HCT116 (cell line): ENCODE measurements around the gene NUP153.
"Not testable (repeated sequence)": the region's sequence is repeated elsewhere in the genome, so short reads cannot be mapped to it uniquely, and the experiment has no call there.

Experiments
- CBX3 ChIP-seq: IDR thresholded peaks from 2 replicates; pipeline ENCODE4 v1.6.1; 2012; ENCODE audit warnings: low read depth
- CEBPB ChIP-seq: IDR thresholded peaks from 2 replicates; pipeline ENCODE4 v1.6.1; 2012; ENCODE audit warnings: low read depth
- EGR1 ChIP-seq: IDR thresholded peaks from 2 replicates; pipeline ENCODE4 v1.6.1; 2012; ENCODE audit warnings: low read depth
- EZH2 ChIP-seq: fragments of 200-600 bp; sonication (generic); IDR thresholded peaks from 2 replicates; pipeline ENCODE4 v1.6.1; 2017; ENCODE audit warnings: antibody characterized with exemption, mixed run types
- EZH2phosphoT487 ChIP-seq: fragments of 200-600 bp; IDR thresholded peaks from 2 replicates; pipeline ENCODE4 v1.6.1; 2018; ENCODE audit warnings: antibody characterized with exemption, borderline replicate concordance
- JUND ChIP-seq: IDR thresholded peaks from 2 replicates; pipeline ENCODE4 v1.6.1; 2012
- MAX ChIP-seq: IDR thresholded peaks from 2 replicates; pipeline ENCODE4 v1.6.1; 2012
- POLR2A ChIP-seq: IDR thresholded peaks from 2 replicates; pipeline ENCODE4 v1.7.0; 2011; ENCODE audit warnings: borderline replicate concordance; ENCODE audit not compliant: insufficient read depth, insufficient read length; ENCODE audit errors: extremely low read depth
- RAD21 ChIP-seq: IDR thresholded peaks from 2 replicates; pipeline ENCODE4 v1.6.1; 2012; ENCODE audit warnings: low read depth, mild to moderate bottlenecking
- TCF7L2 ChIP-seq: IDR thresholded peaks from 2 replicates; pipeline ENCODE4 v1.7.0; 2011; ENCODE audit warnings: borderline replicate concordance, inconsistent platforms; ENCODE audit not compliant: insufficient read depth, insufficient read length; ENCODE audit errors: extremely low read depth
- ZNF274 ChIP-seq: fragments of 200-500 bp; sonication (Bioruptor generic); IDR thresholded peaks from 2 replicates; pipeline ENCODE4 v1.6.1; 2014; ENCODE audit warnings: mild to moderate bottlenecking, low read depth, low read length, inconsistent platforms
- TF ChIP-seq, protein P1 (sequence below), 3 experiments: fragments of 200-600 bp in 1 of 3; sonication (generic) in 1 of 3; IDR thresholded peaks in 2 of 3; conservative IDR thresholded peaks in 1 of 3; 2 replicates each; pipeline ENCODE4 v1.5.1; 2012 to 2017; ENCODE audit warnings: low read depth in 2 of 3, low read length in 2 of 3, antibody characterized with exemption in 1 of 3, borderline replicate concordance in 1 of 3, control low read depth in 1 of 3, mild to moderate bottlenecking in 1 of 3, mixed read lengths in 1 of 3, mixed run types in 1 of 3, moderate library complexity in 1 of 3; ENCODE audit not compliant: insufficient read depth in 1 of 3
- TF ChIP-seq, protein P2 (sequence below): IDR thresholded peaks from 2 replicates; pipeline ENCODE4 v1.6.1; 2012; ENCODE audit warnings: low read depth

GRCh38 chr6:17744757-17745308 lies 38.1 kb upstream of the NUP153 start:
- TF ChIP-seq EZH2, ZNF274, JUND, EZH2phosphoT487, MAX, RAD21, CBX3, POLR2A, CEBPB, TCF7L2, EGR1: not testable (repeated sequence)
- TF ChIP-seq, protein P1, sequence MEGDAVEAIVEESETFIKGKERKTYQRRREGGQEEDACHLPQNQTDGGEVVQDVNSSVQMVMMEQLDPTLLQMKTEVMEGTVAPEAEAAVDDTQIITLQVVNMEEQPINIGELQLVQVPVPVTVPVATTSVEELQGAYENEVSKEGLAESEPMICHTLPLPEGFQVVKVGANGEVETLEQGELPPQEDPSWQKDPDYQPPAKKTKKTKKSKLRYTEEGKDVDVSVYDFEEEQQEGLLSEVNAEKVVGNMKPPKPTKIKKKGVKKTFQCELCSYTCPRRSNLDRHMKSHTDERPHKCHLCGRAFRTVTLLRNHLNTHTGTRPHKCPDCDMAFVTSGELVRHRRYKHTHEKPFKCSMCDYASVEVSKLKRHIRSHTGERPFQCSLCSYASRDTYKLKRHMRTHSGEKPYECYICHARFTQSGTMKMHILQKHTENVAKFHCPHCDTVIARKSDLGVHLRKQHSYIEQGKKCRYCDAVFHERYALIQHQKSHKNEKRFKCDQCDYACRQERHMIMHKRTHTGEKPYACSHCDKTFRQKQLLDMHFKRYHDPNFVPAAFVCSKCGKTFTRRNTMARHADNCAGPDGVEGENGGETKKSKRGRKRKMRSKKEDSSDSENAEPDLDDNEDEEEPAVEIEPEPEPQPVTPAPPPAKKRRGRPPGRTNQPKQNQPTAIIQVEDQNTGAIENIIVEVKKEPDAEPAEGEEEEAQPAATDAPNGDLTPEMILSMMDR (IDR thresholded peaks at IDR 0.05 in 2 of 3, conservative IDR thresholded peaks at IDR 0.05 in 1 of 3; ENCODE audit: borderline replicate concordance in 1 of 3, insufficient read depth in 1 of 3, low read depth in 2 of 3, low read length in 2 of 3): not testable (repeated sequence)
- TF ChIP-seq, protein P2, sequence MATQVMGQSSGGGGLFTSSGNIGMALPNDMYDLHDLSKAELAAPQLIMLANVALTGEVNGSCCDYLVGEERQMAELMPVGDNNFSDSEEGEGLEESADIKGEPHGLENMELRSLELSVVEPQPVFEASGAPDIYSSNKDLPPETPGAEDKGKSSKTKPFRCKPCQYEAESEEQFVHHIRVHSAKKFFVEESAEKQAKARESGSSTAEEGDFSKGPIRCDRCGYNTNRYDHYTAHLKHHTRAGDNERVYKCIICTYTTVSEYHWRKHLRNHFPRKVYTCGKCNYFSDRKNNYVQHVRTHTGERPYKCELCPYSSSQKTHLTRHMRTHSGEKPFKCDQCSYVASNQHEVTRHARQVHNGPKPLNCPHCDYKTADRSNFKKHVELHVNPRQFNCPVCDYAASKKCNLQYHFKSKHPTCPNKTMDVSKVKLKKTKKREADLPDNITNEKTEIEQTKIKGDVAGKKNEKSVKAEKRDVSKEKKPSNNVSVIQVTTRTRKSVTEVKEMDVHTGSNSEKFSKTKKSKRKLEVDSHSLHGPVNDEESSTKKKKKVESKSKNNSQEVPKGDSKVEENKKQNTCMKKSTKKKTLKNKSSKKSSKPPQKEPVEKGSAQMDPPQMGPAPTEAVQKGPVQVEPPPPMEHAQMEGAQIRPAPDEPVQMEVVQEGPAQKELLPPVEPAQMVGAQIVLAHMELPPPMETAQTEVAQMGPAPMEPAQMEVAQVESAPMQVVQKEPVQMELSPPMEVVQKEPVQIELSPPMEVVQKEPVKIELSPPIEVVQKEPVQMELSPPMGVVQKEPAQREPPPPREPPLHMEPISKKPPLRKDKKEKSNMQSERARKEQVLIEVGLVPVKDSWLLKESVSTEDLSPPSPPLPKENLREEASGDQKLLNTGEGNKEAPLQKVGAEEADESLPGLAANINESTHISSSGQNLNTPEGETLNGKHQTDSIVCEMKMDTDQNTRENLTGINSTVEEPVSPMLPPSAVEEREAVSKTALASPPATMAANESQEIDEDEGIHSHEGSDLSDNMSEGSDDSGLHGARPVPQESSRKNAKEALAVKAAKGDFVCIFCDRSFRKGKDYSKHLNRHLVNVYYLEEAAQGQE: not testable (repeated sequence)
